Measurements from ENCODE around the gene CD99L2. TPM values are rescaled to one million over a fixed set of nuclear protein-coding genes. Genes with fewer than 3 reads are reported as not detected.

CD99L2 gene
- total and polyA plus RNA-seq, 2 donors (not counting 1 experiment from before 2014, with no cell fraction given), result 40.6 to 55.5 TPM

DNA sequence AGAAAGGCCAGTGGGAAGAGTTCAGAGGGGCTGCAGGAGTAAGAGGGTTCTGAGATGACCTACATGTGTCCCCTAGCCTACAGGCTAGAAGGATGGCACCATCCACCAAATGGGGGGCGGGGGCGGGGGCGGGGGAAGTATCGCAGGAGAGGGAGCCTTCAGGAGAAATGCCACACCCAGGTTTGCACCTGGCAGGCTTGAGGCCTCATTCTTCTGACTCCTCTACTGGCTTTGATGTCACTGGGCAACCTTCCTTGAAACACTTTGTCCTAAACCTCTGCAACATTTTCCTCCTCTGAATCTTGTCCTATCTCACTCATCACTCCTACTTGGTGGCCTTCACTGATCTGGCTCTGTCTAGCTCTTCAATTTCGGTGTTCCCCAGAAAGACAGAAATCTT lies 24.0 kb downstream of the CD99L2 start:
- H2AFZ ChIP-seq (ENCODE audit: low read length), result no peak overlapping the region
- H3K36me3 ChIP-seq (ENCODE audit: control insufficient read depth, insufficient read depth, low read length), result no peaks in the 10 kb centered on the region
- H3K4me2 ChIP-seq (ENCODE audit: extremely low read depth, insufficient read depth, low read length), result no peak overlapping the region
- no peaks in the 10 kb centered on the region for H3K9me3 ChIP-seq (ENCODE audit: control insufficient read depth, insufficient read depth, low read depth, low read length)
- DNase-seq (ENCODE audit: low read depth in 2 of 2), result no peak
- no peak overlapping the region for H3K4me3 ChIP-seq (replicated peaks in 1 of 4; ENCODE audit: control extremely low read depth in 1 of 4, insufficient read depth in 1 of 4, low read depth in 3 of 4, low read length in 4 of 4)
- H3K27me3 ChIP-seq (ENCODE audit: control insufficient read depth, insufficient read depth, low read length), result no peaks in the 10 kb centered on the region
- no peak overlapping the region for H3K9ac ChIP-seq (ENCODE audit: insufficient read depth, low read length)
- peaks cover 3% of the 10 kb centered on the region for H3K4me1 ChIP-seq (ENCODE audit: control insufficient read depth, extremely low read depth, insufficient read depth, low read length)
- H3K79me2 ChIP-seq (ENCODE audit: control insufficient read depth, insufficient read depth, low read length), result no peaks in the 10 kb centered on the region
- no peak for TF ChIP-seq CTCF (conservative IDR thresholded peaks at IDR 0.05 in 1 of 2, IDR thresholded peaks at IDR 0.05 in 1 of 2; ENCODE audit: low read depth in 1 of 2, low read length in 2 of 2)
- no peak for TF ChIP-seq EZH2 (IDR thresholded peaks at IDR 0.05; ENCODE audit: low read length, missing control alignments)
- H3K27ac ChIP-seq (ENCODE audit: insufficient read depth, low read length), result no peak overlapping the region
- no peaks in the 10 kb centered on the region for H4K20me1 ChIP-seq (ENCODE audit: control insufficient read depth, extremely low read depth, insufficient read depth, low read length)

GRCh38 chrX:150873616-150874015 lies 24.9 kb downstream of the CD99L2 start:
- no peaks in the 10 kb centered on the region for H4K20me1 ChIP-seq (ENCODE audit: control insufficient read depth, extremely low read depth, insufficient read depth, low read length)
- H3K9ac ChIP-seq (ENCODE audit: insufficient read depth, low read length), result no peak overlapping the region
- no peak overlapping the region for H2AFZ ChIP-seq (ENCODE audit: low read length)
- no peaks in the 10 kb centered on the region for H3K36me3 ChIP-seq (ENCODE audit: control insufficient read depth, insufficient read depth, low read length)
- no peak overlapping the region for H3K27ac ChIP-seq (ENCODE audit: insufficient read depth, low read length)
- no peak overlapping the region for H3K4me2 ChIP-seq (ENCODE audit: extremely low read depth, insufficient read depth, low read length)
- peaks cover 3% of the 10 kb centered on the region for H3K4me1 ChIP-seq (ENCODE audit: control insufficient read depth, extremely low read depth, insufficient read depth, low read length)
- no peaks in the 10 kb centered on the region for H3K9me3 ChIP-seq (ENCODE audit: control insufficient read depth, insufficient read depth, low read depth, low read length)
- TF ChIP-seq EZH2 (IDR thresholded peaks at IDR 0.05; ENCODE audit: low read length, missing control alignments), result no peak
- no peak for TF ChIP-seq CTCF (conservative IDR thresholded peaks at IDR 0.05 in 1 of 2, IDR thresholded peaks at IDR 0.05 in 1 of 2; ENCODE audit: low read depth in 1 of 2, low read length in 2 of 2)
- H3K4me3 ChIP-seq (replicated peaks in 1 of 4; ENCODE audit: control extremely low read depth in 1 of 4, insufficient read depth in 1 of 4, low read depth in 3 of 4, low read length in 4 of 4), result no peak overlapping the region
- H3K79me2 ChIP-seq (ENCODE audit: control insufficient read depth, insufficient read depth, low read length), result no peaks in the 10 kb centered on the region
- H3K27me3 ChIP-seq (ENCODE audit: control insufficient read depth, insufficient read depth, low read length), result no peaks in the 10 kb centered on the region
- DNase-seq (ENCODE audit: low read depth in 2 of 2), result peak; percentile 3 to 56

DNA sequence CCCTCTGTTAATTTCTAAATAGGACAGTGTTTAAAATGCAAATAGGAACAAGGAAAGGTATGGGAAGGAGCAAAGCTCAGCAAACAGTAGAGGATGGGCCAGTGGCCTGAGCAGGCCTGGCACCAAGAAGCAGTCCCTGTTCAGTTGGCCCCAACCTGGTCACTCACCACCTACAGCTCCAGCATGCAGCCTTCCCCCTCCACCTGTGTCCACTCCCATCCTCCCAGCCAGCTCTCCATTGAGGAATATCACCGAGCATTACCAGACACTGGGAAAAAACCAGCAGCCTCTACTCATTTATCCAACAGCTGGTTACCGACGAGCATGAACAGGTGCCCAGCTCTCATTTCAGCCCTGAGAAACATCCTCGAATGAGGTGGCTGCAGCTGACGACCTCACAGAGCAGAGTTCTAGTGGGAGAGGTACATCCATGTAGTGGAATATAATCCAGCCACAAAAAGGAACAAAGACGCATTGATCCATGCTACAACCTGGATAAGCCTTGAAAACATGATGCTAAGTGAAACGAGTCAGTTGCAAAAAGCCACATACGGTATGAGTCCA lies 25.6 kb downstream of the CD99L2 start:
- Histone ChIP-seq H3K36me3 (ENCODE audit: control insufficient read depth, insufficient read depth, low read length) (no peaks in the 10 kb centered on the region), H3K4me1 (ENCODE audit: control insufficient read depth, extremely low read depth, insufficient read depth, low read length) (peaks cover 3% of the 10 kb centered on the region), H3K27ac (ENCODE audit: insufficient read depth, low read length) (no peak overlapping the region), H4K20me1 (ENCODE audit: control insufficient read depth, extremely low read depth, insufficient read depth, low read length) (no peaks in the 10 kb centered on the region), H3K4me3 (replicated peaks in 1 of 4; ENCODE audit: control extremely low read depth in 1 of 4, insufficient read depth in 1 of 4, low read depth in 3 of 4, low read length in 4 of 4) (no peak overlapping the region), H3K4me2 (ENCODE audit: extremely low read depth, insufficient read depth, low read length) (no peak overlapping the region), H3K27me3 (ENCODE audit: control insufficient read depth, insufficient read depth, low read length) (no peaks in the 10 kb centered on the region), H3K79me2 (ENCODE audit: control insufficient read depth, insufficient read depth, low read length) (no peaks in the 10 kb centered on the region), H3K9ac (ENCODE audit: insufficient read depth, low read length) (no peak overlapping the region), H2AFZ (ENCODE audit: low read length) (no peak overlapping the region), H3K9me3 (ENCODE audit: control insufficient read depth, insufficient read depth, low read depth, low read length) (no peaks in the 10 kb centered on the region)
- DNase-seq (ENCODE audit: low read depth in 2 of 2), result no peak
- no peak for TF ChIP-seq CTCF (conservative IDR thresholded peaks at IDR 0.05 in 1 of 2, IDR thresholded peaks at IDR 0.05 in 1 of 2; ENCODE audit: low read depth in 1 of 2, low read length in 2 of 2)
- TF ChIP-seq EZH2 (IDR thresholded peaks at IDR 0.05; ENCODE audit: low read length, missing control alignments), result no peak
